GM23338 (cell line): Measurements from ENCODE around the gene FRMD4A. TPM values are rescaled to one million over a fixed set of nuclear protein-coding genes. Genes with fewer than 3 reads are reported as not detected.

ENCODE experiments used
- ATAC-seq: fragments of 200-7000 bp; cut with Tn5 transposase; 3 replicates; pipeline ENCODE4 v1.9.1; 2020
- DNase-seq: peaks from one replicate; pipeline ENCODE4 v3.0.0-alpha.2; 2015; ENCODE audit warnings: low spot score
- H2AFZ ChIP-seq: fragments of 200-600 bp; sonication (generic); 2 replicates; pipeline ENCODE4 v1.8.0; 2016; ENCODE audit warnings: antibody characterized with exemption, mild to moderate bottlenecking, moderate library complexity
- H3F3A ChIP-seq: fragments of 200-600 bp; sonication (generic); replicated peaks from 2 replicates; pipeline ENCODE4 v1.8.0; 2017; ENCODE audit warnings: antibody characterized with exemption, mixed run types, low read depth
- H3K27ac ChIP-seq: fragments of 200-600 bp; sonication (generic); 2 replicates; pipeline ENCODE4 v1.6.1; 2016; ENCODE audit warnings: low read depth
- H3K27me3 ChIP-seq: fragments of 200-600 bp; sonication (generic); 2 replicates; pipeline ENCODE4 v1.8.0; 2016; ENCODE audit warnings: mild to moderate bottlenecking, mixed run types, moderate library complexity; ENCODE audit not compliant: insufficient read depth
- H3K36me3 ChIP-seq: fragments of 200-600 bp; sonication (generic); 2 replicates; pipeline ENCODE4 v1.8.0; 2016; ENCODE audit warnings: mild to moderate bottlenecking; ENCODE audit not compliant: insufficient read depth
- H3K4me1 ChIP-seq: fragments of 200-600 bp; sonication (generic); 2 replicates; pipeline ENCODE4 v1.8.0; 2016; ENCODE audit warnings: mild to moderate bottlenecking, moderate library complexity; ENCODE audit not compliant: insufficient read depth
- H3K4me2 ChIP-seq: fragments of 200-600 bp; sonication (generic); 2 replicates; pipeline ENCODE4 v1.7.1; 2017; ENCODE audit warnings: mixed run types
- H3K4me3 ChIP-seq: fragments of 200-600 bp; sonication (generic); 2 replicates; pipeline ENCODE4 v1.6.1; 2016; ENCODE audit warnings: mixed run types
- H3K79me2 ChIP-seq: fragments of 200-600 bp; sonication (generic); replicated peaks from 2 replicates; pipeline ENCODE4 v1.8.0; 2017; ENCODE audit warnings: mild to moderate bottlenecking; ENCODE audit not compliant: insufficient read depth
- H3K9me2 ChIP-seq: fragments of 200-600 bp; sonication (generic); 2 replicates; pipeline ENCODE4 v1.8.0; 2017; ENCODE audit not compliant: insufficient read depth
- H4K20me1 ChIP-seq: fragments of 200-600 bp; sonication (generic); replicated peaks from 2 replicates; pipeline ENCODE4 v1.8.0; 2017; ENCODE audit warnings: mild to moderate bottlenecking; ENCODE audit not compliant: insufficient read depth
- H3K27ac Mint-ChIP-seq: 2 replicates; pipeline ENCODE4 v1.8.0; 2020; ENCODE audit warnings: inconsistent platforms, mild to moderate bottlenecking, moderate library complexity, mixed read lengths
- H3K27me3 Mint-ChIP-seq: 3 replicates; pipeline ENCODE4 v1.8.0; 2022; ENCODE audit warnings: low read depth, mild to moderate bottlenecking, moderate library complexity, mixed read lengths, inconsistent platforms; ENCODE audit not compliant: insufficient read depth, poor library complexity
- H3K36me3 Mint-ChIP-seq: 3 replicates; pipeline ENCODE4 v1.8.0; 2021; ENCODE audit warnings: low read depth, mild to moderate bottlenecking, inconsistent platforms, moderate library complexity, mixed read lengths
- H3K4me1 Mint-ChIP-seq: 3 replicates; pipeline ENCODE4 v1.8.0; 2020; ENCODE audit warnings: mild to moderate bottlenecking, inconsistent platforms, mixed read lengths
- H3K4me3 Mint-ChIP-seq: 3 replicates; pipeline ENCODE4 v1.8.0; 2021; ENCODE audit warnings: moderate library complexity, mild to moderate bottlenecking, inconsistent platforms, mixed read lengths
- H3K9me3 Mint-ChIP-seq: 3 replicates; pipeline ENCODE4 v1.8.0; 2020; ENCODE audit warnings: moderate library complexity, mild to moderate bottlenecking, inconsistent platforms, mixed read lengths
- CREB1 ChIP-seq: fragments of 250-450 bp; sonication (Bioruptor Pico); IDR thresholded peaks from 2 replicates; pipeline ENCODE4 v1.5.0; 2020; ENCODE audit warnings: low read depth, mild to moderate bottlenecking, moderate library complexity
- CTCF ChIP-seq, 2 experiments: fragments of 200-600 bp in 1 of 2; sonication (generic) in 1 of 2; conservative IDR thresholded peaks; 2 replicates each; pipeline versions ENCODE4 v1.5.1 to v1.6.1; 2016 to 2017; ENCODE audit warnings: antibody characterized with exemption in 2 of 2, low read depth in 2 of 2, mild to moderate bottlenecking in 2 of 2, moderate library complexity in 1 of 2
- ETS1 ChIP-seq: IDR thresholded peaks from 2 replicates; pipeline ENCODE4 v1.6.1; 2016; ENCODE audit warnings: antibody characterized with exemption
- EZH2 ChIP-seq: fragments of 200-600 bp; sonication (generic); IDR thresholded peaks from one replicate; pipeline ENCODE4 v1.8.0; 2017; ENCODE audit warnings: antibody characterized with exemption, mild to moderate bottlenecking, low read depth; ENCODE audit not compliant: unreplicated experiment
- EZH2phosphoT487 ChIP-seq: fragments of 200-600 bp; sonication (generic); IDR thresholded peaks from one replicate; pipeline ENCODE4 v1.8.1; 2018; ENCODE audit warnings: antibody characterized with exemption; ENCODE audit not compliant: unreplicated experiment
- JUNB ChIP-seq: IDR thresholded peaks from one replicate; pipeline ENCODE4 v1.6.1; 2016; ENCODE audit warnings: antibody characterized with exemption; ENCODE audit not compliant: unreplicated experiment
- NANOG ChIP-seq: IDR thresholded peaks from 2 replicates; pipeline ENCODE4 v1.6.1; 2016; ENCODE audit warnings: antibody characterized with exemption, borderline replicate concordance
- POLR2AphosphoS5 ChIP-seq: IDR thresholded peaks from 2 replicates; pipeline ENCODE4 v1.6.1; 2016; ENCODE audit warnings: antibody characterized with exemption, low read depth
- REST ChIP-seq: IDR thresholded peaks from one replicate; pipeline ENCODE4 v1.6.1; 2018; ENCODE audit warnings: antibody characterized with exemption; ENCODE audit not compliant: unreplicated experiment
- STAT1 ChIP-seq: IDR thresholded peaks from one replicate; pipeline ENCODE4 v1.6.1; 2016; ENCODE audit warnings: antibody characterized with exemption; ENCODE audit not compliant: unreplicated experiment
- ZNF114 ChIP-seq: fragments of 250-450 bp; sonication (Bioruptor Pico); IDR thresholded peaks from 2 replicates; pipeline ENCODE4 v1.5.0; 2020; ENCODE audit warnings: mild to moderate bottlenecking, moderate library complexity
- ZNF331 ChIP-seq: fragments of 250-450 bp; sonication (Bioruptor Pico); IDR thresholded peaks from 2 replicates; pipeline ENCODE4 v1.5.0; 2020; ENCODE audit warnings: low read depth, mild to moderate bottlenecking, moderate library complexity
- ZNF462 ChIP-seq: fragments of 250-450 bp; sonication (Bioruptor Pico); IDR thresholded peaks from 2 replicates; pipeline ENCODE4 v1.5.0; 2020; ENCODE audit warnings: mild to moderate bottlenecking, moderate library complexity
- polyA plus RNA-seq: library from polyadenylated mRNA; unstranded; fragments of >200 nt; fragmentation: Nextera tagmentation; extraction: Ambion mirVana; gene quantifications from 2 replicates; pipeline ENCODE4 v1.2.1, GENCODE V29; 2016
- total RNA-seq: library from RNA; depleted of rRNA; stranded (reverse); fragments of >200 nt; shearing (Covaris generic); gene quantifications from 2 replicates; pipeline ENCODE4 v1.2.3, GENCODE V29; 2014

Gene FRMD4A
- total and polyA plus RNA-seq, 2 experiments from 2014 or later, result 14.0 to 20.1 TPM

- no peaks in the 10 kb centered on the region for H4K20me1 ChIP-seq
- DNase-seq (no peak), ATAC-seq (no peak)
- Mint-ChIP-seq H3K4me1 (peaks cover 5% of the 10 kb centered on the region), H3K27ac (no peak overlapping the region), H3K36me3 (peaks cover 30% of the 10 kb centered on the region), H3K4me3 (no peak overlapping the region), H3K9me3 (peaks cover 20% of the 10 kb centered on the region), H3K27me3 (peaks cover 8% of the 10 kb centered on the region)
- no peak overlapping the region for H3K27ac ChIP-seq
- TF ChIP-seq ZNF331 (no peak), CTCF (conservative IDR thresholded peaks at IDR 0.05; ENCODE audit: low read depth in 2 of 2) (no peak), NANOG (no peak), POLR2AphosphoS5 (no peak), JUNB (no peak), CREB1 (CRISPR knock-in tag) (no peak), ETS1 (no peak), ZNF462 (CRISPR knock-in tag) (no peak), REST (no peak), STAT1 (no peak), EZH2 (no peak), ZNF114 (no peak), EZH2phosphoT487 (no peak)
- H3K36me3 ChIP-seq, result 0 out of 2 replicates have a peak, but pooled peaks cover 7% of the 10 kb centered on the region
- H3K4me2 ChIP-seq, result no peak overlapping the region
- no peaks in the 10 kb centered on the region for H3K27me3 ChIP-seq
- no peaks in the 10 kb centered on the region for H3F3A ChIP-seq
- H3K4me3 ChIP-seq, result no peak overlapping the region
- H3K79me2 ChIP-seq, result no peaks in the 10 kb centered on the region
- H3K9me2 ChIP-seq, result no peaks in the 10 kb centered on the region
- H2AFZ ChIP-seq, result no peak overlapping the region
- peaks cover 6% of the 10 kb centered on the region for H3K4me1 ChIP-seq
Measured at GRCh38 chr10:13839430-13839990, 491.2 kb downstream of the FRMD4A start.
